Ascending aorta (tissue), 2 donors: ENCODE results near the gene SHMT1. TPM values are rescaled to one million over a fixed set of nuclear protein-coding genes. Genes with fewer than 3 reads are reported as not detected.

Experiments used
- DNase-seq, 2 donors: peaks; one replicate each; pipeline ENCODE4 v3.0.0-alpha.2; 2019; ENCODE audit warnings: low spot score in 2 of 2
- H3K27ac ChIP-seq, 2 donors: fragments of 200-600 bp; sonication (generic); one replicate each; pipeline ENCODE4 v1.5.1; 2016 to 2017; ENCODE audit warnings: mild to moderate bottlenecking in 1 of 2
- H3K27me3 ChIP-seq: fragments of 200-600 bp; sonication (generic); one replicate; pipeline ENCODE4 v1.5.1; 2017
- H3K36me3 ChIP-seq, 2 donors: fragments of 200-600 bp; sonication (generic); one replicate each; pipeline ENCODE4 v1.5.1; 2016
- H3K4me1 ChIP-seq, 2 donors: fragments of 200-600 bp; sonication (generic); one replicate each; pipeline ENCODE4 v1.5.1; 2016 to 2017; ENCODE audit warnings: mild to moderate bottlenecking in 1 of 2
- H3K4me3 ChIP-seq, 2 donors: fragments of 200-600 bp; sonication (generic); one replicate each; pipeline ENCODE4 v1.5.1; 2016 to 2017; ENCODE audit warnings: mild to moderate bottlenecking in 1 of 2
- H3K9me3 ChIP-seq, 2 donors: fragments of 200-600 bp; sonication (generic); one replicate each; pipeline ENCODE4 v1.5.1; 2016
- CTCF ChIP-seq, 3 experiments: fragments of 200-600 bp in 2 of 3; fragments of 450-650 bp in 1 of 3; sonication (generic) in 2 of 3; IDR thresholded peaks; one replicate each; pipeline ENCODE4 v1.5.1; 2016 to 2019; ENCODE audit warnings: antibody characterized with exemption in 3 of 3, mild to moderate bottlenecking in 1 of 3, moderate library complexity in 1 of 3
- intact Hi-C: fragments of 100-400 bp; cut with DNase I; formaldehyde crosslinking; loops from one replicate; pipeline ENCODE4 v1.15.1; 2023
- total RNA-seq: library from RNA; depleted of rRNA; stranded (reverse); fragments of >200 nt; gene quantifications from one replicate; pipeline ENCODE4 v1.1.0, GENCODE V29; 2016

SHMT1 gene
- total RNA-seq, 1 donor from 2014 or later: 16.7 TPM

- Histone ChIP-seq H3K4me3 (no peak overlapping the region), H3K36me3 (peaks cover 61 to 81% of the 10 kb centered on the region in 2 donors), H3K27me3 (no peaks in the 10 kb centered on the region), H3K4me1 (peaks cover 2 to 14% of the 10 kb centered on the region in 2 donors), H3K9me3 (no peaks in the 10 kb centered on the region), H3K27ac (no peak overlapping the region)
- DNase-seq: no peak
- no peak for TF ChIP-seq CTCF (IDR thresholded peaks at IDR 0.05)
- intact Hi-C loops: no loop called here
Observed at GRCh38 chr17:18323007-18323406, 40.3 kb downstream of the SHMT1 start.

- H3K9me3 ChIP-seq: no peaks in the 10 kb centered on the region
- H3K4me1 ChIP-seq: peaks cover 4 to 19% of the 10 kb centered on the region in 2 donors
- no peak overlapping the region for H3K27ac ChIP-seq
- TF ChIP-seq CTCF (IDR thresholded peaks at IDR 0.05): no peak
- H3K27me3 ChIP-seq: no peaks in the 10 kb centered on the region
- H3K36me3 ChIP-seq: peaks cover 58 to 83% of the 10 kb centered on the region in 2 donors
- intact Hi-C loops: no loop called here
- DNase-seq: no peak
- no peak overlapping the region for H3K4me3 ChIP-seq
Observed at GRCh38 chr17:18322522-18322921, 40.8 kb downstream of the SHMT1 start.

DNA sequence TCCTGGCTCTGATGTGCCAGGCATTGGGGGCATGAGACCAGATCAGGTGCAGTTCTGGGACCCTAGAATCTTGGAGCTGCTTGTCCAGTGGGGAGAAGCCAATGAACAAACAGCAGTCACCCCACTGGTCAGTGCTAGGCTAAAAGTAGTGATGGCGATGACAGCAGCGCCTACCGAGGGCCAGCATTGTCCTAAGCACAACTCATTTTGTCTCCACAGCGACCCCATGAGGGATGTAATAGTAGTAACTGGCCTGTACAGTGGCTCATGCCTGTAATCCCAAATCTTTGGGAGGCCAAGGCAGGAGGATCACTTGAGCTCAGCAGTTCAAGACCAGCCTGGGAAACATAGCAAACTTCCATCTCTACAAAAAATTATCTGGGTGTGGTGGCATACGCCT lies 42.0 kb downstream of the SHMT1 start:
- H3K9me3 ChIP-seq: no peaks in the 10 kb centered on the region
- H3K36me3 ChIP-seq: peaks cover 55 to 75% of the 10 kb centered on the region in 2 donors
- H3K4me1 ChIP-seq: peaks cover 4 to 31% of the 10 kb centered on the region in 2 donors
- intact Hi-C loops: no loop called here
- H3K27ac ChIP-seq: no peak overlapping the region
- no peaks in the 10 kb centered on the region for H3K27me3 ChIP-seq
- no peak overlapping the region for H3K4me3 ChIP-seq
- no peak for TF ChIP-seq CTCF (IDR thresholded peaks at IDR 0.05)
- DNase-seq: no peak

DNA sequence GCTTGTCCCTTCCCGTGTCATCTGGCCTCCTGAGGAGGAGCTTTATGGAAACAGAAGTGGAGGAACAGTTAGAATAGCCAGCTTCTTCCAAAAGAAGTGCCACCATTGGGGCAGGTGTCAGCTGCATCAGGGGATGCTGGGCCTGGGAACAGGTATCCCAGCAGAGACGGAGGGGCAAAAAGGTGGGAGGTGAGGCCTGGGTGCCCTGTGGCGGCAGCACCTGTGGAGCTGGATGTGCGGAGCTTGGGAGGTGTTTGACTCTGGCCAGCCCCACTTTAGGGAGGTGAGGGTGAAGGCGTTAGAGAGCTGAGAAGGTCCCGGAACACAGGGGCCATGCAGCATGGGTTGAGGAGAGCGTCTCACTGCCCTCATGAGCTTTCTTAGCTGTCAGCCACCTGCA lies 43.0 kb downstream of the SHMT1 start:
- H3K9me3 ChIP-seq: no peaks in the 10 kb centered on the region
- peaks cover 50 to 69% of the 10 kb centered on the region in 2 donors for H3K36me3 ChIP-seq
- DNase-seq: no peak
- intact Hi-C loops: no loop called here
- no peaks in the 10 kb centered on the region for H3K27me3 ChIP-seq
- no peak overlapping the region for H3K4me3 ChIP-seq
- H3K4me1 ChIP-seq: peaks cover 9 to 38% of the 10 kb centered on the region in 2 donors
- H3K27ac ChIP-seq: no peak overlapping the region
- TF ChIP-seq CTCF (IDR thresholded peaks at IDR 0.05): no peak

DNA sequence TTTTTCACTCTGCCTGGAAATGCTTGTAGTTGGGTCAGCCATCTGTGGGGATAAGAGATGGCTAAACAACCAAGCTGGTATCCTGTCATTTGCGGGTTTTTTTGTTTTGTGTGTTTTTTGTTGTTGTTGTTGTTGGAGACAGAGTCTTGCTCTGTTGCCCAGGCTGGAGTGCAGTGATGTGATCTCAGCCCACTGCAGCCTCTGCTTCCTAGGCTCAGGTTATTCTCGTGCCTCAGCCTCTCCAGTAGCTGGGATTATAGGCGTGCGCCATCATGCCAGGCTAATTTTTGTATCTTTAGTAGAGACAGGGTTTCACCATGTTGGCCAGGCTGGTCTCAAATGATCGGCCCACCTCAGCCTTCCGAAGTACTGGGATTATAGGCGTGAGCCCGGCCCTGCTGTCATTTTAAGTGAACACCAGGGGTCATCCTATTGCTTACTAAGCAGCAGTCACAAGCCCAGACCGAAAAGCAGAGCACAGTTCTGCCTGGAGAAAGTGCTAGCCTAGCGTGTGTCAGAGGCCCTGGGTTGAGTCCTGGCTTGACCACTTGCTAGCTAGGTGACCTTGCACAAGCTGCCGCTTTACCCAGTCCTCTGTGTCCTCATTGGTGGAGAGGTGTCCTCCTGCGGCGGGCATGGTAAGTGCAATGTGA lies 43.6 kb downstream of the SHMT1 start:
- no peak for DNase-seq
- Histone ChIP-seq H3K4me1 (peaks cover 9 to 38% of the 10 kb centered on the region in 2 donors), H3K4me3 (no peak overlapping the region), H3K27me3 (no peaks in the 10 kb centered on the region), H3K9me3 (no peaks in the 10 kb centered on the region), H3K27ac (no peak overlapping the region), H3K36me3 (peaks cover 44 to 66% of the 10 kb centered on the region in 2 donors)
- peak in 1 of 3 experiments; percentile 29 for TF ChIP-seq CTCF (IDR thresholded peaks at IDR 0.05)
- intact Hi-C loops: loop anchor here (5.0 kb wide), 1 partner anchor 43 kb away; the partner anchor contains the start of gene SHMT1
